ENCODE results near the gene PRSS2.
A peak's percentile ranks its signal among the peaks of the same experiment; 100 is the strongest.

The PRSS2 gene

DNA sequence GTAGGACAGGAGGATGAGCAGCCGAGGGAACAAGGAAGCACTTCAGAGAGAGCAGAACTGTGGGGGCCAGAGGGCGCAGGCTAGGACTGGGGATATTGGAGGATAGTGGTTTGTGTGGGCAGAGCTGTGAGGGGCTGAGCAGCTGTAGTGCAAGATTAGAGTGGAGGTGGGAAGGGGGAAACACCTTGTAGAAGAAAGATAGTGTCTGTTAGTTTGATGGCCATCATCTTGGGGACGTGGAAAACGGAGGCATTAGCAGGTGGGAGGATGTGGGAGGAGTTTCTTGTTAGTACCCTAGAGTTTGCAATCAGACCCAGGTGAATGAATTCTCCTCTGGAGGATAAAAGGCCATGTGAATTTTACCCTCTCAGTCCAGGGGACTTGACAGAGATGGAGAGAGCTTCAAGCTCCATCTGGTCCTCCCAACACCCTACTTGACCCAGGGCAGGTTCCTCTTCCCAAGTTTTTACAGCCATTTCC is 34.0 kb downstream of the PRSS2 start:
- DNase-seq: no peak

DNA sequence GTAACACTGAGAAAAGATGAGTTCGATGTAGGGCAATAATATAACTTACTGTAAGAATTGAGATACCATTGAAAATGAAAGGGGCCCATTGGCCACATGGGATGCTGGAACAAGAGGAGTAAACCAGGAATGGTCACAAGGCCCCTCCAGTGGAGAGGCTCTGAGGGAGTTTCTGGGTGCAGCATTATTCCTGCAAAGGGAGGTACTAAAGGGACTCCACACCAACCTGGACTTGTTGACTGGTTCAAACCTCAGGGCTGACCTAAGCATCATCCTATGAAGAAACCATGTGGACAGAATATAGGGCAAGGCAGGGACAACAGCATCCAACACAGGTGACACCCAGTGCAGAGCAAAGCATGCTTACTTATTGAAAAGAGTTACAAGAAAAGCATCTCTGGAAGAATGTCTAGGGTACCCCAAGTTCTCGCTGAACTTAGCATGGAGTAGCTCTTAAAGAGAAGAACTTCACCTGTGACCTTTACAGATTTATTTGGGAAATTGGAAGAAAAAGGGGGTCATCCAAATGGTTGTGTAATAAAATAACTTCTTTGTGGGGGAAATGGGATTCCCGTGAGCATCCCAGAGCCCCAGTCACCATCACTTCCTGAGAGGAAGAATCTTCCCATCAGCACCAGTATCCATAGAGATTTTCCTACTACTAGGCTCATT is 34.7 kb downstream of the PRSS2 start:
- DNase-seq: no peak

DNA sequence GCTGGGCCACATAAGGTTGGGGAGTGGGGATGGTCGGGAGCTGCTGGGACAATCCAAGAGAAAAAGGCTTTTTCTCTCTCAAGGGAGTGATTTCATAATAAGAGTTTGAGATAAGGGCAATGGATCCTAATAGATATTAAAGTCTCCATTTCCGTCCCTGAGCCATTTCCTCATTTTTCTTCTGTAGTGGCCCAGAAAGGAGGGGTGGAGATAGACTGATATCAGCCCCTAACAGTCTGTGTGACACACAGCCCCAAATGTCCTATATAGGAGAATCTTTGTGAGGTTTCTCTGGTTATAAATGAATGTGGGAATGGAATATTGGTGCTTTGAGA is 35.2 kb downstream of the PRSS2 start:
- DNase-seq: no peak

DNA sequence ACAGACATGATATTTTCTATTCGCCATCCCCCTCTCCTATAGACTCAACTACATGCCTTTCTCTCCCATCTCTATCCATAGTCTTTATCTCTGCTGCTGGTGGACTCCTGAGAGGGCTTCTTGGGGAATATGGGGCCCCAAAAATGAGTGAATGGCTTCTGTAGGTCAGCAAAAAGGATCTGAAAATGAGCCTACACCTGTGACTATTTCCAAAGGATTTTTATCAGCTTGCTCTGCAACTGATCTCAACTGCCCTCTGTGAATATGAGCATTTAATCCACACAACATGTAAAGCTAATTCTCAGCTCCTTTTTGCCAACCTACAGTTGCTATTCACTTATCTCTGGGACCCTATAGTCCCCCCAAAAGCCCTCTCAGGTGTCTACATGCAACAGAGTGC is 36.2 kb downstream of the PRSS2 start:
- no peak for DNase-seq

DNA sequence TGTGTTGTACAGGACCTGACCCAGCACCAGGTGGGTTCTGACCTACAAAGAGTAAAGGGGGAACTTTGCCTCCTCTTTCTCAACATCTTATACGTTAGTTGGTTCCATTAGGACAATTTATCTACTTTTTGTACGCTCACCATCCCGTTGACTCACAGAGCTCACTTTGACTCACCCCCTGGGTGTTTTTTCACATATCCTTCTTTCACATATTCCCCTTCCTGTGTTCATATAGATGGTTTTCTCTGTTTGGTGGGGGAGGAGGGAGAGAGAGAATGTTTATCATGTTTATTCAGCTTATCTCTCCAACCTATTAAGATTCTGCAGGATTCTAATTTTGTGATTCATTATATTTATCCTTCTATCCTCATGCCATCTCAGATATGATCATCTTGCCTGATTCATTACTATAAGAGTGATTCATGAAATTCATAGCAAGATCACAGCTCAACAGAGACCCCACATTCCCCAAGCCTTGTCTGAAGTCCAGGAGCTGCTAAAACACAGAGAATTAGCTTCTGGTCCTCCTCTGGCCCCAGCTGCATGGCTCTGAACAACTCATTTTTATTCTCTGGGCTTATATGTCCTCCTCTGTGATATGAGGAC is 37.2 kb downstream of the PRSS2 start:
- DNase-seq: no peak

DNA sequence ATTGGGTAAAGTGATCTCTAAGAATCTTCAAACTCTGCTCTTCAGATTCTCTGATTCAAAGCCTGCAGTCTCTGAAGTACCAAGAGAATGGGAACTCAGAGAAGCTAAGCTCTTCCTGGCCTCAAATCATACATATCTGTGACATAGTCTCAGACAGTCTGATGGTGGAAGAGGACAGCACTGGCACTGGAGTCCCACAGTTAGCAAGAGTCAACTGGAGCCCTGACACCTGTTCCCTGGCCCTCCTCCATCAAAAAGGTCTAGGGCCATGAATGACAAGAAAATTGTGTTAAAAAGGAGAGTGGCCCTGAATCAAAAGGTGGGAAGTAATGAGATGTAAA is 37.7 kb downstream of the PRSS2 start:
- no peak for DNase-seq

DNA sequence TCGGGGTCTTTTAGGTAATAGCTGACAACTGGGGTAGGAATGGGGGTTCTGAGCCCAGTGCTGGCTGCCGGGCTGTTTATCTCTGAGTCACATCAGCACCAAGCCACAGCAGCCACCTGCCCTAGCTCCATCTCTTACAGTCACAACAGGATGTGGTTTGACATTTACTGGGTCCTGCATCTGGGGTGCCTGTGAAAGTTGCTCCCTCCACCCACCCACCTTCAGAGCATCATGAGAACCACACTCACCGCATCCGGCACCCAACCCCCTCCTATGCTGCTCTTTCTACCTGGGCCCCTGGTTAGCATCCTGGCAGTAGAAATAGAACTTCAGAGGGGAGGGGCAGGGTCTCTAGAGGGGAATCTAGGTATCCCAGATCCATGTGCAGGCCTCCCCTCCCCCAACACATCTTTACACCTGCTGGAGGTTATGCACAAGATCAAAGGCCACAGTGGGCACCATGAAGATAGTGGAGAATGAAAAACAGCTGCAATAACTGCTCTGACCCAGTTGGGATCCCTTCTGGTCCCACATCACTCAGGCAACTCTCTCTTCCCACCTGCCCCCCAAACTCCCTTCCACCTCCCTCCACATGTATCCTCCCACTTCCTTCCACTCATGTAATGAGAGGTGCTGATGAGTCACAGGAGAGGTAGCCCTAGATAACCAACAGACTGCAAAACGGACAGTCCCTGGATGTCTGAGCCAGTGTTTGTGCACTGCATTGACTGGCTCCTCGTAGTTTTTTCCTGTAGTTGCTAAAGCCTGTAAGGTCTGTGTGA is 38.2 kb downstream of the PRSS2 start:
- no peak for DNase-seq

DNA sequence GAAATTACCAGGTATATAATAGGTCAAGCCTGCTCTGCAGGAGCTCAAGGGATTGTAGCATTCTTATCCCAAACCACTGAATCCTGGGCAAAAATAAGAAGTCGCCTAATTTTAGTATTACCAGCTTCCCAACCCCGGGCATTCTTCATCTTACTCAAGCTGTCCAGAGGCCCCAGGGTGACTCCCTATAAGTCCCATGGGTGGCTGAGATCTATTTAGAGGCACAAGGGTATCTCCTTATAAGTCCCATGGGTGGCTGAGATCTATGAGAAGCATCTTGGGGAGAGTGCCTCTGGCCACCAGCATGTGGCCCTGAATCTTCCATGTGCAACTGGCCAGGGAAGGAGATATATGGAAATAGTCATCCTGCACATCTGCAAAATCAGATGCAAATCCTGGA is 38.9 kb downstream of the PRSS2 start:
- DNase-seq: no peak

DNA sequence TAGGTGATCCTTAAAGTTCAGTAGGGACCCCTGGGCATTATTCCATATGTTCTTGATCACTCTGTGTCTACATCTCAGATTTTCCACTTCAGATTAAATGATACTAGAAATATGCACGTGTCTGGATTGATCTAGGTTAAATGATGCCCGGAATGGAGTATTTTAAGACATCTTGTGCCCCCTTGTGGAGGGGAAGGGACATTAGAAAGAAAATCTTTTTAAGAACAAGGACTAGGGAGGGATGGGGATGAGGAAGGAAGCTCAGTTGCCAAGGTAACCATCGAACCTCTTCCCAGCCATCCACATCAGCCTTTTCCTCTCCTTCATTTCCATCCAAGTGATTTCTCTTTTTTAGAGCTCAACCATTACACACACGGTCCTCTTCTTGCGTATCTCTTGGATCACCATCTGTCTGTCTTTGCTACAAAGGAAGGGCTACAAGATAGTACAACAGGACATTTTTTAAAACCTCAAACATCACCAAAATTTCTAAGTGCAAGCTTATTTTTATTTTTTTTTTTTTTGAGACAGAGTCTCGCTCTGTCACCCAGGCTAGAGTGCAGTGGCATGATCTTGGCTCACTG is 40.5 kb downstream of the PRSS2 start:
- peak; percentile 7 for DNase-seq

DNA sequence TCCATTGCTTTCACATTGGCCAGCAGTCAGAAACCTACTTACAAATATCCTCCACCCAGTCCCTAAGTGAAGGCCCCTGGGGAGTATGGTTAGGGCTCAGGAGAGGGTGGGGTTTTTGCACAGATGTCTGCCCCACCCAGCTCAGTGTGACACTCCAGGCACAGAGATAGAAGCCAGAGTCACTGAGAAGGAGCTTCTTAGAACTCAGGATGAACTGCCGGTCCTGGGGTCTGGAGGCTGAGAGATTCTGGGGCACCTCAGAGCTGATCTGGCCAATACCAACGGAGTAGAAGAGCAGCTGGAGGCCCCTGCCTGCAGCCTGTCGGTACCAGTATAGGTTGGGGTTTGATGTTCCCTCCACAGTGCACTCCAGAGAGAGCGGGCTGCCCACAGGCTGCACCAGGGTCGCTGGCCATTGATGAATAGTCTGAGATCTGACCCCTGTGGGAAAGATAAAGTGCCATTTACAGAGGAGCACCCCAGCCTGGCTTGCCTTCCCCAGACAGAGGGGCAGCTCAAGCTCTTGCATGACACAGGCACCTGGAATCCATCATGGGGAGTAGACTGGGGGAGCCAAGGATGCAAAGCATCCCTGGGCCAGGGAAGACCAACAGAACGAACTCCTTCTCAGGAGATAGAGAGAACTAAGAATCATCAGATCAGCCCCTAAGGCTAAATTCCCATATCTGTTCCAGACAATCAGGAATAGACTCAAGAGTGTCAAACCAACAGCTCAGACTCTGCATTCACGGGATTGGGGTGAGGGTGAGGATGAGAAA is 41.9 kb downstream of the PRSS2 start:
- no peak for DNase-seq

DNA sequence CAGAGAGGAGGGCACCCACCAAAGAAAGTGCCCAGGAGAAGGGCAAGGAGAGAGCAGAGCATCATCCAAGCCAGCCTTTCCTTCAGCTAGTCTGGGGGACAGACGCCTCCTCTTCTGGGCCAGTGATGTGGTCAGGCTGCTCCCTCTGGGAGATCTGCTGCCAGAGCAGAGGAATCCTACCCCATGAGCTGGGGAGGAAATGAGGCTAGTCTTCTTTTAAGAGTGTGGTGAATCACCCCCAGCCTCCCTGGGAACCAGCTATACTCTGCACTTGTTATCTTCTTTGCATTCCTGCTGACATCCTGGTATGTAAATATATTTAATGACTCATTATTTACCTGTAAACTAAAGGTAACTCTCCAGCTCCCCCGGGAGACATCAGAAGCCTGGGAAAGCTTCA is 42.5 kb downstream of the PRSS2 start:
- DNase-seq: no peak

DNA sequence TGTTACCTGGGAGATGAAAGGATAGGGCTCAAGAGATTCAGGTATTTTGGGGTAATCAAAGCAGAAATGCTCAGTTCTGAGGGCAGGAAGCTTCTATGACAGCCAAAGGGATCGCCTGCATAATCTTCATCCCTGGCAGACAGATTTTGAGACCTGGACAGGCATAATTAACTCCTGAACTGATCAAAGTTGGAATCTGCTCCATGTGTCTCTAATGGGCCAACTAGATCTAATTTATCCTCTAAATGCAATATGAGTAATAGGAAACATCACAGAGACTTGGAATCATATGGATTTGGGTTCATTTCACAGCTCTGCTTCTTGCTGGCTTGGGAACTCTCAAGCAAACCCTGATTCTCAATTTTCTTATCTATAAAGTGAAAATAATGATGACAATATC is 42.9 kb downstream of the PRSS2 start:
- no peak for DNase-seq

DNA sequence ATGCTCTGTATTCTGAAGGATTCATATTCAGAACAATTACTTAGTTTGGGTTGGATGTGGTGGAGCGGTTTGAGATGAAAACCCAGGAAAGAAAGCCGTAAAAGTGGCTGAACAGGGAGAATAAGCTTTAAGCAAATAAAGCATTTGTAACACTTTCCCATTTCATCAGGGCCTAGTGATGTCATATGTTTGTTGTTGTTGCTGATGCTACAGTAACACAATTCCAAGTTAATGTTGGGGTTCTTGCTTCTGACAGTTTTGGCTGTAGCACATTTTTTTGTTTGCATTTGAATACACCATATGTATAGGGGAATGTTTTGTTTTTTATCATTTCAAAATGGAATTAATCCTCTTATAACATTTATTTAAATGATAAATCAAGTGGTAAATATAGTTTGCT is 43.7 kb downstream of the PRSS2 start:
- DNase-seq: no peak

DNA sequence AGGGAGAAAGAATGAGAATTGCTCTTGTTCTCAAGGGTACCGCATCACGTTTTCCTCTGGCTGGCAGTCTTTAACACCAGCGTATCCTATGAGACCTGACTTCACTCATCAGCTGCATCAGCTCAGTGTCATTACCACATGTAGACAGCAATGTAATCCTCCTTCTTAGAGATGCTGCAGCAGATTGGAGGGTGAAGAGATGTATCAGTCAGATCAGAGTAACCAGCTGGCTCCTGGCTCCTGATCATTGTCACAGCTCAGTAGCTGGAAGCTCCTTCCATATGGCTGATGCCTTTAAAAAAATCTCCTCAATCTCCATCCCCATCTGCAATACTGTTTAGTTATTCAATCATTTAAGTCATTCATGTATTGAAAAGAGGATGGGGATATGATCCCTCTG is 44.4 kb downstream of the PRSS2 start:
- DNase-seq: no peak

DNA sequence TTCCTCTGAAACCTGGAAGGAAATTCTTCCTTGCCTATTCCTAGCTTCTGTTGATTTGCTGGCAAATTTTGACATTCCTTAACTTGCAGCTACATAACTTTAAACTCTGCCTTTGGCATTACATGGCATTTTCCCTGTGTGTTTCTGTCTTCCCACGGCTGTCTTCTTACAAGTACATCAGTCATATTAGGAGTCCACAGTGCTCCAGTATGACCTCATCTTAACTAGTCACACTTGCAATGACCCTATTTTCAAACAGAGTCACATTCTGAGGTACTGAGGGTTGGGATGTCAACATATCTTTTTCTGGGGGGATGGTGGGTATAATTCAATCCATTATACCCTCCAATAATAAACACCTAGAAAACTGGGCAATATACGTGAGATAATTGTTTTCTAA is 46.7 kb downstream of the PRSS2 start:
- DNase-seq: no peak

DNA sequence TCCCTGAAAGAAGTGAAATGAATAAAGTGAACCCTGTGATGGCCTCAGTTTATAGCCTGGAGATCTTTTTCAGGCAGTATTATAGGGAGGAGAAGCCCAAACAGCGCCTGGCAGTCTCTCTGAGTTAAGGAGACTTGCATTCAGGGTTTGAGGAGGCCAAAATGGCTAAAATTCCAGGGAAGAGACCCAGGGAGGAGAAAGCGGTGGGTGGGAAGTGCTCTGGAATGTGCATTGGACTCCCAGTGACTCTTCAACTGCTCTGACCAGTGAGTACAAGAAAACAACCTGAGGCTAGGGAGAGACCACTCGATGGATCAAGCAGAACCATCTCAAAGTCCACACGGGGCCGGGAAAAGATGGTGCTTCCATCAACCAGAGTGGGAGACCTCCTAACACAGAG is 48.8 kb downstream of the PRSS2 start:
- no peak for DNase-seq

DNA sequence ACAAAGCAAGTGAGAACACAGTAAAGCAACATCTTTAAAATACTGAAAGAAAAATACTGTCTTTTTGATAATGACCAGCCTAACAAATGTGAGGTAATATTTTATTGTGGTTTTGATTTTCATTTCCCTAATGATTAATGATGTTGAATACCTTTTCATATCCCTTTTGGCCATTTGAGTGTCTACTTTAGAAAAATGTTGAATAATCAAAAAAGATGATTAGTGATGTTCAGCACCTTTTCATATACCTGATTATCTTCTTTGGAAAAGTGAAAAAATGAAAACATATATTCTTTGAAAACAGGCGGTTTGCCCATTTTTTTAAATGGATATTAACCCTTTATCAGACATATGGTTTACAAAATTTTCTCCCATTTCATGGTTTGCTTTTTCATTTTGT is 51.9 kb downstream of the PRSS2 start:
- DNase-seq: no peak
